ENCODE measurements around the gene BCKDHA.

BCKDHA gene

GRCh38 chr19:41397086-41398049, at the start of gene BCKDHA, which contains the start of gene EXOSC5:
Gene BCKDHA (plus strand): TSS chr19:41397818. CDS start chr19:41397828, 10 bp downstream.
Gene EXOSC5 (minus strand): TSS chr19:41397359. CDS start chr19:41397328, 31 bp downstream.
- peak; percentile 98 for DNase-seq (ENCODE audit: low spot score)
- TF ChIP-seq CTCF (conservative IDR thresholded peaks at IDR 0.05; ENCODE audit: low read depth), result no peak
- ChIA-PET CTCF (no interaction called here), POLR2A (ENCODE audit: low non-redundant PET) (no interaction called here)
- peak within 1 kb of the TSS; percentile 84 for H3K27ac ChIP-seq

DNA sequence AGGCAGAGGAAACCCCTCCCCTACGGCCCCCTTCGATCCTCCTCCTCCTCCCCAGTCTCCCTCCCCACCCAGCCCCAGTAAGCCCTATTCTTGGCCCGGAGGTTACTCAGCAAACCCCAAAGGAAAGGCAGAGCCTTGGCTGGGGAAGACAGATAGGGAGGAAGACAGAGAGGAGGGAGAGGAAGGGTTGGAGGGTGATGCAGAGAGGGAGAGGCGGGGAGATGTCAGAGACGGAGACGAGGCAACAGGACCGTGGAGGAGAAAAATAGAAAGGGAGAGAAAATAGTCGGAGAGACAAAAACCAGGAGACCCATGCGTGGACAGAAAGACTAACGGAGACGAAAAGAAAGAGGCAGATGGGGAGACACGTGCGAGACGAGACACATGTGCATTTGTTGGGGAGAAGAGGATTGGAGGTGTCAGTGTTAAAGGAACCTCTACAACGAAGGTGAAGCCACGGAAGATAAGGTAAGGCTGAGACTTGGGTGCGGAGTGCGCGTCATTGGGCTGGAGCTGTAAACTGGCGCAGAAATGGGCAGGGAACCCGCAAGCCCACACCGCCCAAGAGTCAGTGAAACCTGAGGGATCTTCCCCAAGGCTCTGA, 46.8 kb upstream of the BCKDHA start:
- TF ChIP-seq CTCF (conservative IDR thresholded peaks at IDR 0.05; ENCODE audit: low read depth), result no peak
- POLR2A ChIA-PET (ENCODE audit: low non-redundant PET), result interaction anchor here (0.5 to 1.6 kb wide), 4 partner anchors 13 to 163 kb away, joined by 3 to 9 read pairs (median 4); partner anchors contain the start of gene B9D2
- CTCF ChIA-PET, result interaction anchor here (1.8 kb wide), 1 partner anchor 42 kb away, joined by 10 read pairs; the partner anchor contains the start of gene CCDC97
- peak overlapping the region; percentile 84 for H3K27ac ChIP-seq
- no peak for DNase-seq (ENCODE audit: low spot score)

DNA sequence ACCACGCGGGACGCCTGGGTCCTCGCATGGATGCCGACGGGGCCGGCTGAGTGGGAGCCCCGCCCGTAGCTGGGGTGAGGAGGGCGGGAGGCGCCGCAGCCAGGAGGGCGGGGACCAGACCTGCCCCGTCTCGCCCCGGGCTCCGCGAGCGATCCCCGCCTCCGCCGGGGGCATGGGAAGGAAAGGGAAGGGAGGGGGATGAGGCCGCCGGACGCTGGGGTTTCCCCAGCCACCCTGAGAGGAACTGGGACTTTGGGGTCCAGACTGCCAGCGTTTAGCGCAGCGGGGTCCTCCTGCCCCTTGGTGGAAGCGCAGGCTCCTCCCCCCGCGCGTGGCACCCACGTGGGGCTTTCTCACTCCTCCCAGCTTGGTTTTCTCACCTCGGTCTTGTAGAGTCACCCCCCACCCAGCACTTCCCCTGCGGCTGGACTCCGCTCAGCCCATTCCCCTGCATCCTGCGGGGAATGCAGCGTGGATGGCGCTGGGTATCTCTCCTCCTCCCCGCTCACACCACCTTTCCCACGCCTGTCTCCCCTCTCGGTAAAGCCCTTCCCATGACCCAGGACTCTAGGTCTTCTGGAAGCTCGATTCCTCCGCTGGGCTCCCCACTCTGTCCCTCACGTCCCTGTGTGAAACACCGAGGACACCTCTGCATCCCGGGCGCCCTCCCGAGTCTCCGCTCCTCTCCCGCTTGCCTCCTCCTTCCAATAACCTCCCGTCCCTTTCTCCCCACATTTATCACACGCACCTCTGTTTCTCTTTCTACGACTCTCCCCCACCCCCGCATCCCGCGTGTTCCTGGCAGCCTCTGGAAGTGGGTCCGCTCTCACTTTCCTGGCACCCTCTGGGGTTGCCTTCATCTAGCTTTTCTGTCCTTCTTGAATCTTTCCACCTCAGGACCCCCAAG, 46.0 kb upstream of the BCKDHA start:
- CTCF ChIA-PET, result interaction anchor here (1.8 to 2.3 kb wide), 2 partner anchors 43 to 148 kb away, joined by 6 to 10 read pairs; partner anchors contain the start of gene CCDC97
- H3K27ac ChIP-seq, result peak overlapping the region; percentile 84
- TF ChIP-seq CTCF (conservative IDR thresholded peaks at IDR 0.05; ENCODE audit: low read depth), result no peak
- POLR2A ChIA-PET (ENCODE audit: low non-redundant PET), result interaction anchor here (0.5 to 1.6 kb wide), 5 partner anchors 12 to 164 kb away, joined by 3 to 9 read pairs (median 4); partner anchors contain the start of gene B9D2
- peak; percentile 86 for DNase-seq (ENCODE audit: low spot score)

- TF ChIP-seq CTCF (conservative IDR thresholded peaks at IDR 0.05; ENCODE audit: low read depth), result no peak
- ChIA-PET CTCF (interaction anchor here (1.8 to 2.3 kb wide), 2 partner anchors 43 to 148 kb away, joined by 6 to 10 read pairs; partner anchors contain the start of gene CCDC97), POLR2A (ENCODE audit: low non-redundant PET) (interaction anchor here (1.0 to 1.6 kb wide), 2 partner anchors 11 to 25 kb away, joined by 7 to 9 read pairs; partner anchors contain the start of gene B9D2)
- no peak for DNase-seq (ENCODE audit: low spot score)
- peak overlapping the region; percentile 84 for H3K27ac ChIP-seq
These were observed 45.4 kb upstream of the BCKDHA start for GRCh38 chr19:41352279-41352608.

DNA sequence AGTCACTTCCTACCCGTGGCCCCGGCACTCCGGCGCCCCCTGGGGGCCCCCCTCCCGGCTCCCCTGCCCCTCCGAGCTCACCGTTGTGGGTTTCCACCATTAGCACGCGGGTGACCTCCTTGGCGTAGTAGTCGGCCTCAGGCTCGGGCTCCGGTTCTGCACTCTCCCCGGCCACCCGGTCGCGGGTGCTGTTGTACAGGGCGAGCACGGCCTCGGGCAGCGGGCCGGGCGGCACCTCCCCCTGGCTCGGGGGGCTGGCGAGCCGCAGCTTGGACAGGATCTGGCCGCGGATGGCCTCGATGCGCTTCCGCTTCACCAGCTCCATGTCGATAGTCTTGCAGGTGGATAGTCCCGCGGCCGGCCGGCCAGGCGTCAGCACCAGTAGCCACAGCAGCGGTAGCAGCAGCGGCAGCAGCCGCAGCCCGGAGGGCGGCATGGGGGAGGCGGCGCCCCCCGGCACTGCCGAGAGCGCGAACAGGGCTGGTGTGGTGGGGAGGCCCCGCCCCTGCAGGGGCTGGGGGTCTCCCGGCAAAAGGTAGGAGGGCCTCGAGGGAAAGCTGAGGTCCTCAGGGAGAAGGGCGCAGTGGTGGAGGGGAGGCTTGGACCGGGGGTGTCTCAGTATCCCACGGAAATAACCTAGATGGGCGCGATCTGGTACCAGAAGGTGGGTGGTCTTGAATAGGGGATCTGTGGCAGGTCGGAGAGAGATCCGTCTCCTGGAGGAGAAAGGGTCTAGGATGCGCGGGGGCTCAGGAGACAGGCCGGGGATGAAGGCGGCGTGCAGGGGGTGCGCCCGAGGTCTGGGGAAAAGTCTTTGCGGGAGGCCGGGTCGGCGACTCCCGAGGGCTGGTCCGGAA, 44.8 kb upstream of the BCKDHA start:
- TF ChIP-seq CTCF (conservative IDR thresholded peaks at IDR 0.05; ENCODE audit: low read depth), result peak; percentile 80
- peak overlapping the region; percentile 84 for H3K27ac ChIP-seq
- ChIA-PET CTCF (interaction anchor here (1.8 to 2.3 kb wide), 2 partner anchors 44 to 149 kb away, joined by 6 to 10 read pairs; partner anchors contain the start of gene CCDC97), POLR2A (ENCODE audit: low non-redundant PET) (interaction anchor here (1.6 kb wide), 1 partner anchor 11 kb away, joined by 9 read pairs; the partner anchor contains the start of gene B9D2)
- DNase-seq (ENCODE audit: low spot score), result peak; percentile 72
